Osteocyte (in vitro differentiated cells): ENCODE results near the gene PLBD1. TPM values are rescaled to one million over a fixed set of nuclear protein-coding genes. Genes with fewer than 3 reads are reported as not detected.

ENCODE experiments used
- DNase-seq: peaks from one replicate; pipeline ENCODE4 v3.0.0; 2021; ENCODE audit warnings: mixed read lengths; ENCODE audit not compliant: unreplicated experiment; ENCODE audit errors: extremely low spot score
- H3K27ac Mint-ChIP-seq: one replicate; pipeline ENCODE4 v1.8.0; 2021; ENCODE audit warnings: mild to moderate bottlenecking, mixed read lengths; ENCODE audit not compliant: unreplicated experiment
- H3K27me3 Mint-ChIP-seq: one replicate; pipeline ENCODE4 v1.8.0; 2021; ENCODE audit warnings: mixed read lengths; ENCODE audit not compliant: unreplicated experiment
- H3K36me3 Mint-ChIP-seq: one replicate; pipeline ENCODE4 v1.8.0; 2021; ENCODE audit warnings: mixed read lengths; ENCODE audit not compliant: unreplicated experiment
- H3K4me1 Mint-ChIP-seq: one replicate; pipeline ENCODE4 v1.8.0; 2021; ENCODE audit warnings: mixed read lengths; ENCODE audit not compliant: unreplicated experiment
- H3K4me3 Mint-ChIP-seq: one replicate; pipeline ENCODE4 v1.8.0; 2021; ENCODE audit warnings: mild to moderate bottlenecking, moderate library complexity, mixed read lengths; ENCODE audit not compliant: unreplicated experiment
- H3K9me3 Mint-ChIP-seq: one replicate; pipeline ENCODE4 v1.8.0; 2021; ENCODE audit warnings: mixed read lengths; ENCODE audit not compliant: unreplicated experiment
- total RNA-seq: library from RNA; stranded (reverse); gene quantifications from 2 replicates; pipeline ENCODE4 v1.2.1, GENCODE V29; 2021
- TF ChIP-seq, protein P1 (sequence below): fragments of 200-600 bp; sonication (generic); IDR thresholded peaks from 2 replicates; pipeline ENCODE4 v1.5.0; 2021; ENCODE audit warnings: antibody characterized with exemption, mild to moderate bottlenecking, moderate library complexity

PLBD1 gene
- total RNA-seq, 1 donor from 2014 or later, result 0.89 TPM

DNA sequence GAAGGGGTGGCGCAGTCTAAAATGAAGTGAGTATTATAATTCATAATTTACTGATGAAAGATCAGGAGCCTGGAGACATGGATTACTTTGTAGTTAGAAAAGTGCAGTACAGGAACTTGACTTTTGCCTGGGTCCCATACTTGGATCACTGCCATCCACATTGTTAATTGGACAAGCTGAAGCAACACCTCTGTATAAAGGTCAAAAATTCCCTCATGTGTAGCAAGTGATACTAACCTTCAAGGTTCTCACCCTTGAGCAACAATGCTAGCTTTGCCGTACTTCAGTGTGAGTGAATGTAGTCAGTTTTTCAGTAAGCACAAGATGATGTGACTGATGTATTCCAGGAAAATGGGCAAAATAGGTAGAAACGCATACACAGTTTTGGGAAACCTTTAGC, 44.6 kb upstream of the PLBD1 start:
- TF ChIP-seq, protein P1, sequence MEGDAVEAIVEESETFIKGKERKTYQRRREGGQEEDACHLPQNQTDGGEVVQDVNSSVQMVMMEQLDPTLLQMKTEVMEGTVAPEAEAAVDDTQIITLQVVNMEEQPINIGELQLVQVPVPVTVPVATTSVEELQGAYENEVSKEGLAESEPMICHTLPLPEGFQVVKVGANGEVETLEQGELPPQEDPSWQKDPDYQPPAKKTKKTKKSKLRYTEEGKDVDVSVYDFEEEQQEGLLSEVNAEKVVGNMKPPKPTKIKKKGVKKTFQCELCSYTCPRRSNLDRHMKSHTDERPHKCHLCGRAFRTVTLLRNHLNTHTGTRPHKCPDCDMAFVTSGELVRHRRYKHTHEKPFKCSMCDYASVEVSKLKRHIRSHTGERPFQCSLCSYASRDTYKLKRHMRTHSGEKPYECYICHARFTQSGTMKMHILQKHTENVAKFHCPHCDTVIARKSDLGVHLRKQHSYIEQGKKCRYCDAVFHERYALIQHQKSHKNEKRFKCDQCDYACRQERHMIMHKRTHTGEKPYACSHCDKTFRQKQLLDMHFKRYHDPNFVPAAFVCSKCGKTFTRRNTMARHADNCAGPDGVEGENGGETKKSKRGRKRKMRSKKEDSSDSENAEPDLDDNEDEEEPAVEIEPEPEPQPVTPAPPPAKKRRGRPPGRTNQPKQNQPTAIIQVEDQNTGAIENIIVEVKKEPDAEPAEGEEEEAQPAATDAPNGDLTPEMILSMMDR, result no peak
- H3K27me3 Mint-ChIP-seq, result peaks cover 13% of the 10 kb centered on the region
- H3K4me1 Mint-ChIP-seq, result no peaks in the 10 kb centered on the region
- peaks cover 16% of the 10 kb centered on the region for H3K9me3 Mint-ChIP-seq
- H3K4me3 Mint-ChIP-seq, result no peak overlapping the region
- no peak overlapping the region for H3K27ac Mint-ChIP-seq
- H3K36me3 Mint-ChIP-seq, result no peaks in the 10 kb centered on the region
- no peak for DNase-seq

DNA sequence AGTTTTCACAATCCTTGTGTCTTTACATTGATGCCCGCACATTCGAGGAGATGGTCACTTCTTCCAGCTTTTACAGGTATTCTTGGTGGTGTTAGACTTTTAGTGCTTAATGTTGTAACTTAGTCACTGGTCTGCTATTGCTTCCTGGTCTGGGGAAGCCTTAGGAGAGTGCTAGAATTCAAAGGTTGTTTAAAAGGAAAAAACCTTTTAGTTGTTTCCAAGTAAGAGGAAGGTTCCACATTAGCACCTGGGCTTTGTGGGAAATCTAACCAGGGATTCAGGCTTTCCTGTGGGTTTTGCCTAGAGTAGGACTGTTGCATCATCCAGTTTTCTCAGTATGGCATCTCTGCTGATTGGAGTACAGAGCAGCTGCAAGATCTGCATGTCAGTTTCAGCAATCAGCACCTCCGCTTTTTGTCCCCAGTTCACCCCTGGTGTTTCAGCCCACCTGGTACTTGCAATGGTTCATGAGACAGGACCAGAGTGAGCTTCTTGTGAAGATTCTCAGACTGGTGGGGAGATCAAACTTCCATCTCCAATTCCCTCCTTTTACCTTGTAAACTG, 44.0 kb upstream of the PLBD1 start:
- Mint-ChIP-seq H3K36me3 (no peaks in the 10 kb centered on the region), H3K9me3 (peaks cover 20% of the 10 kb centered on the region), H3K27ac (no peak overlapping the region), H3K4me3 (no peak overlapping the region), H3K27me3 (peaks cover 10% of the 10 kb centered on the region), H3K4me1 (no peaks in the 10 kb centered on the region)
- DNase-seq, result no peak
- TF ChIP-seq, protein P1, result no peak

DNA sequence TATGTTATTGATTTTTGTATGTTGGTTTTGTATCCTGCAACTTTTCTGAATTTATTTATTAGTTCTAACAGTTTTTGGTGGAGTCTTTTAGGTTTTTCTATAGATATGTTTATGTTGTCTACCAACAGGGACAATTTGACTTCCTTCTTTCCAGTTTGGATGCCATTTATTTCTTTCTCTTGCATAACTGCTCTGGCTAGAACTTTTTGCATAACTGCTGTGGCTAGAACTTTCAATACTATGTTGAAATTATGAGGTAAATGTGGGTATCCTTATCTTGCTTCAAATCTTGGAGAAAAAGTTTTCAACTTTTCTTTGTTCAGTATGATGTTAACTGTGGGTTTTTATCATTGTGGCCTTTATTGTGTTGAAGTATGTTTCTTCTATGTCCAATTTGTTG, 39.9 kb upstream of the PLBD1 start:
- Mint-ChIP-seq H3K27ac (no peak overlapping the region), H3K36me3 (no peaks in the 10 kb centered on the region), H3K4me1 (no peaks in the 10 kb centered on the region), H3K27me3 (no peaks in the 10 kb centered on the region), H3K4me3 (no peak overlapping the region), H3K9me3 (peaks cover 42% of the 10 kb centered on the region)
- TF ChIP-seq, protein P1, result no peak
- no peak for DNase-seq

GRCh38 chr12:14605401-14605989, 37.8 kb upstream of the PLBD1 start:
- H3K9me3 Mint-ChIP-seq, result peaks cover 44% of the 10 kb centered on the region
- H3K4me1 Mint-ChIP-seq, result no peaks in the 10 kb centered on the region
- H3K27ac Mint-ChIP-seq, result no peak overlapping the region
- no peak overlapping the region for H3K4me3 Mint-ChIP-seq
- no peaks in the 10 kb centered on the region for H3K27me3 Mint-ChIP-seq
- TF ChIP-seq, protein P1, result no peak
- H3K36me3 Mint-ChIP-seq, result no peaks in the 10 kb centered on the region
- DNase-seq, result no peak

GRCh38 chr12:14601692-14602478, 34.2 kb upstream of the PLBD1 start:
- DNase-seq, result no peak
- H3K9me3 Mint-ChIP-seq, result peaks cover 37% of the 10 kb centered on the region
- H3K4me3 Mint-ChIP-seq, result no peak overlapping the region
- H3K4me1 Mint-ChIP-seq, result no peaks in the 10 kb centered on the region
- TF ChIP-seq, protein P1, result no peak
- no peaks in the 10 kb centered on the region for H3K27me3 Mint-ChIP-seq
- no peak overlapping the region for H3K27ac Mint-ChIP-seq
- H3K36me3 Mint-ChIP-seq, result no peaks in the 10 kb centered on the region
